CD4-positive, alpha-beta T cell treated with Interleukin-15 for 1 hour (primary cell): ENCODE measurements around the gene CHIA.
"Not testable (repeated sequence)": the region's sequence is repeated elsewhere in the genome, so short reads cannot be mapped to it uniquely, and the experiment has no call there.

Experiments
- DNase-seq: peaks from one replicate; pipeline ENCODE4 v3.0.0-alpha.2; 2020

Gene CHIA

DNA sequence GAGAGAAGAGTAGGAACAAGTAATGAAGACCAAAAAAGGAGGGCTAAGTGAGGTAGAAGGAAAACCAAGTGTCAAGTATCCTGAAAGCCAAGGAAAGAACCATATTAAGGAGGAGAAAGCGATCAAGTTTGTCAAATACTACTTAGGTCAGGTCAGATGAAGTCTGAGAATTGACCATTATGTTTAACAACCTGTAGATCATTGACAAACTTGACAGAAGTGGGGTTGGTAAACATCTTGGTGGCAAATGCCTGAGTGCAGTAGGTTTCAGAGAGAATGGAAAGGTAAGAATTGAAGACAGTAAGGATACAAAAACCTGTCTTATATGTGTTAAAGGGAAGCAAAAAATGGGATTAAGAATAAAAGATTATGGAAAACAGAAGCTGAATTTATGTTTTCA lies 3.7 kb upstream of the CHIA start:
- DNase-seq, result no peak

DNA sequence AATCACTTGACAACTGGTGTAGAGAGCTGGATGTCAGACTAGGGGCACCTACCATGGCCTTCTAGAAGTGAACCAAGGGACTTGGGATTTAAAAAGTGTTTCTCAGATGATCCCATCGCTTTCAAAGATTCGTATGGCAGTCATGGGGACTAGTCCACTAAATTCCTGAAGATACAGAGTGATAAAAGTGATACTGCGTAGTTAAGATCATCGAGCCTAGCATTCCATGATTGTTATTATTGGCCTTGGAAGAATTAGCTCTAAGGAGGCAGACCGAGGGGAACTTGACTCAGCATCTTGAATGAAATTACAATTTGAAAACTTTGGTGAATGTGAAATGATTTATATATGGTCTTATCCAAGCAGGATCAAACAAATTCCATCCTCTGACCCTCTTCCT lies 1.3 kb upstream of the CHIA start:
- DNase-seq, result no peak

- DNase-seq, result no peak
Measured at GRCh38 chr1:111290104-111290503, 547 bp upstream of the CHIA start.

DNA sequence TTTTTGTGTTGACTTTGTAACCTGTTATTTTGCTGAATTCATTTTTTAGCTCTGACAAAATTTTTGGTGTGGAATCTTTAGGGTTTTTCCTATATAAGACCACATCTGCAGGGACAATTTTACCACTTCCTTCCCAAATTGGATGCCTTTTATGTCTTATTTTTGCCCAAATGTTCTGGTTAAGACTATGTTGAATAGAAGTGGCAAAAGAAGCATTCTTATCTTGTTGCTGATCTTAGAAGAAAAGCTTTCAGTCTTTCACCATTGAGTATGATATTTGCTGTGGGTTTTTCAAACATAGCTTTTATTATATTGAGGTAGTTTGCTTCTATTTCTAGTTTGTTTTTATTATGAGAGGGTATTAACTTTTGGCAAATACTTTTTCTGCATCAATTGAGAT lies 3.7 kb downstream of the CHIA start:
- DNase-seq, result no peak

GRCh38 chr1:111302374-111302773 lies 11.7 kb downstream of the CHIA start:
- DNase-seq, result no peak

DNA sequence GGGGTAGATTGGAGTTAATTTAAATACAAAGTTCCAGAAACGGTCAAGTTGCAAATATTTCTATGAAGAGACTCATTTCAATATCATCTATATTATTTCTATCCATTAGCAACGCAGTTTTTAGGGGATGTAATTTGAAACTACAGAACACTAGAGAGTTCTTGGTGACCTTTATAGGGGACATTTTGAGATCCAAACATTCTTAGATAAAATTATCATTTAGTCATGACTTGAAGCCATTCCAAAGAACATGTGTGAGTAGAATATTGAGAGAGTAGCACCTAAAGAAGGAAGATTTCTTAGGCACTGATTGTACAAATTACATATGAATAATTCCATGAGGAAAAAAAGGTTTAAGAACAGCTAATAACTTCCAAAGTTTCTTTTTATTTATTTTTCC lies 19.0 kb downstream of the CHIA start:
- DNase-seq, result no peak

DNA sequence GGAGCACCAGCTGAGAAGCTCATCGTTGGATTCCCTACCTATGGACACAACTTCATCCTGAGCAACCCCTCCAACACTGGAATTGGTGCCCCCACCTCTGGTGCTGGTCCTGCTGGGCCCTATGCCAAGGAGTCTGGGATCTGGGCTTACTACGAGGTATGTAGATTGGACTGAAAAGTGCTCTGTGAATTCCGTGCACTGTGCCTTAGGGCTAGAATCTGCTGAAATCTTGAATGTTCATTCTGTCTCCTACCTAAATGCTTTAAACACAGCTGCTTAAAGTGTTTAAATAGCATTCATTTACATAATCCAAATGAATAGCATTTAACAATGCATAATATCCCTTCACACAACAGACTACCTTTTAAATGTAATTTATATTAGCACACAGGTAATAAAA lies 27.9 kb downstream of the CHIA start:
- no peak for DNase-seq

DNA sequence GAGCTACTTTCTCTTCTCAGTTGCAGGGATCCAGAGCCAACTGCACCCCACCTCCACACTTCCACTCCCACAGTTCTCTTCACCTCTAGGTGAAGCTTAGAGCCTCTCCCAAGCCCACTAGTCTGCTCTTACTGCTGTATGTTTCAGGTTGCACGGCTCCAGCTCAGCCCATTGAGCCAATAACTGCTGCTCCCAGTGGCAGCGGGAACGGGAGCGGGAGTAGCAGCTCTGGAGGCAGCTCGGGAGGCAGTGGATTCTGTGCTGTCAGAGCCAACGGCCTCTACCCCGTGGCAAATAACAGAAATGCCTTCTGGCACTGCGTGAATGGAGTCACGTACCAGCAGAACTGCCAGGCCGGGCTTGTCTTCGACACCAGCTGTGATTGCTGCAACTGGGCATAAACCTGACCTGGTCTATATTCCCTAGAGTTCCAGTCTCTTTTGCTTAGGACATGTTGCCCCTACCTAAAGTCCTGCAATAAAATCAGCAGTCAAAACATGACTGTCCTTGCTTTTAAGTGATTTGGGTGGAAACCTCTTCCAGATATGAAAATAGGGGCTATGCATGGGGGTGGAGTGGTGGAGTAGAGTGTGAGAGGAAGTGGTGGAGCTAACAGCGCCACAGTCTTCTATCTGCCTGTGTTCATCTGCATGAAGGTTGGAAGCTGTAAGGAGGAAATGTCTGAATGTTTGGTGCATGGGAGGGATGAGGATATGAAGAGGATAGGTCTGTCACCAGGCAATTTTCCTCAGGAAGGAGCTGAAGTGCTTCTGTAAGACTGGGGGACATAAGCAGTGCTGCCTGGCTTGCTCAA lies 29.6 kb downstream of the CHIA start:
- DNase-seq, result no peak

DNA sequence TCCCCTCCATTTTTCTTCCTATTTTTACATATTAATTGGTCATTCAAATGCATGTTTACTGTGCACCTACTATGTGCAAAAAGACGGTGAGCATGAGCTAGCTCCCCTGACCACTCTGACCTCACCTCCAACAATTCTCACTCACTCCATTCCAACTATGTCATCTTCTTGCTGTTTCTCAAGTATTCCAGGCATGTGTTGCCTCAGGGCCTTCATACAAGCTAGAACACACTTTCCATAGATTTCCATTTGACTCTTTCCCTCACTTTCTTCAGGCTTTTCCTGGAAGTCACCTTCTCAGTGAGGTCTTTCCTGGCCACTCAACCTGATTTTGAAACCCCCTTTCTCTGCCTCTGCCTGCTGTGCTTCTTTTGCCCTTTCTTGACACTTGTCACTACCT lies 32.6 kb downstream of the CHIA start:
- DNase-seq, result no peak

GRCh38 chr1:111332190-111332589 lies 41.5 kb downstream of the CHIA start:
- DNase-seq, result no peak

GRCh38 chr1:111334169-111334568 lies 43.5 kb downstream of the CHIA start:
- peak; percentile 65 for DNase-seq

DNA sequence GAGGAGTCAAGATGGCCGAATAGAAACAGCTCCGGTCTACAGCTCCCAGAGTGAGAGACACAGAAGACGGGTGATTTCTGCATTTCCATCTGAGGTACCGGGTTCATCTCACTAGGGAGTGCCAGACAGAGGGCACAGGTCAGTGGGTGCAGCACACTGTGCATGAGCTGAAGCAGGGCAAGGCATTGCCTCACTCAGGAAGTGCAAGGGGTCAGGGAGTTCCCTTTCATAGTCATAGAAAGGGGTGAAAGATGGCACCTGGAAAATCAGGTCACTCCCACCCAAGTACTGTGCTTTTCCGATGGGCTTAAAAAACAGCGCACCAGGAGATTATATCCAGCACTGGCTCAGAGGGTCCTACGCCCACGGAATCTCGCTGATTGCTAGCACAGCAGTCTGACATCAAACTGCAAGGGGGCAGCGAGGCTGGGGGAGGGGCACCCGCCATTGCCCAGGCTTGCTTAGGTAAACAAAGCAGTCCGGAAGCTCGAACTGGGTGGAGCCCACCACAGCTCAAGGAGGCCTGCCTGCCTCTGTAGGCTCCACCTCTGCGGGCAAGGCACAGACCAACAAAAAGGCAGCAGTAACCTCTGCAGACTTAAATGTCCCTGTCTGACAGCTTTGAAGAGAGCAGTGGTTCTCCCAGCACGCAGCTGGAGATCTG lies 44.7 kb downstream of the CHIA start:
- not testable (repeated sequence) for DNase-seq

DNA sequence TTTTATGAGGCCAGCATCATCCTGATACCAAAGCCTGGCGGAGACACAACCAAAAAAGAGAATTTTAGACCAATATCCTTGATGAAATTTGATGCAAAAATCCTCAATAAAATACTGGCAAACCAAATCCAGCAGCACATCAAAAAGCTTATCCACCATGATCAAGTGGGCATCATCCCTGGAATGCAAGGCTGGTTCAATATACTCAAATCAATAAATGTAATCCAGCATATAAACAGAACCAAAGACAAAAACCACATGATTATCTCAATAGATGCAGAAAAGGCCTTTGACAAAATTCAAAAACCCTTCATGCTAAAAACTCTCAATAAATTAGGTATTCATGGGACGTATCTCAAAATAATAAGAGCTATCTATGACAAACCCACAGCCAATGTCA lies 48.2 kb downstream of the CHIA start:
- not testable (repeated sequence) for DNase-seq

GRCh38 chr1:111346089-111346885 lies 55.6 kb downstream of the CHIA start:
- peak; percentile 95 for DNase-seq

- no peak for DNase-seq
Measured at GRCh38 chr1:111347026-111347425, 56.4 kb downstream of the CHIA start.

- DNase-seq, result no peak
Measured at GRCh38 chr1:111351700-111352099, 61.0 kb downstream of the CHIA start.

DNA sequence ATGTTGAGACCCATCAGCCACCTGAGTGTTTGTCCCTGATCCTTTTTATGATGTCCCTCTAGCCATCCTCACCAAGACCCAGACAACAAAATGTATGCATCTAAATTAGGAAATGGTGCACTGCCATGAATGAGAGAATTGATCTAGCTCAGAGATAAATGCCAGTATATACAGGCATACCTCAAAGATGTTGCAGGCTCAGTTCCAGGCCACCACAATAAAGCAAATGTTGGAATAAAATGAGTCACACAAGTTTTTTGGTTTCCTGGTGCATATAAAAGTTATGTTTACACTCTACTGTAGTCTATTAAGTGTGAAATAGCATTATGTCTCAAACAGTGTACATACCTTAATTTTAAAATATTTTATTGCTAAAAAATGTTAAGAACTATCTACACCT lies 63.9 kb downstream of the CHIA start:
- no peak for DNase-seq

- no peak for DNase-seq
Measured at GRCh38 chr1:111358964-111359363, 68.3 kb downstream of the CHIA start.

- no peak for DNase-seq
Measured at GRCh38 chr1:111359376-111359775, 68.7 kb downstream of the CHIA start.

DNA sequence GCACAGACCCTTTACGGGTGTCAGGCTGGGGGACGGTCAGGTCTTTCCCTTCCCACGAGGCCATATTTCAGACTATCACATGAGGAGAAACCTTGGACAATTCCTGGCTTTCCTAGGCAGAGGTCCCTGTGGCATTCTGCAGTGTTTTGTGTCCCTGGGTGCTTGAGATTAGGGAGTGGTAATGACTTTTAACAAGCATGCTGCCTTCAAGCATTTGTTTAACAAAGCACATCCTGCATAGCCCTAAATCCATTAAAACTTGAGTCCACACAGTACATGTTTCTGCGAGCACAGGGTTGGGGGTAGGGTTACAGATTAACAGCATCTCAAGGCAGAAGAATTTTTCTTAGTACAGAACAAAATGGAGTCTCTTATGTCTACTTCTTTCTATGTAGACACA lies 69.6 kb downstream of the CHIA start:
- not testable (repeated sequence) for DNase-seq

DNA sequence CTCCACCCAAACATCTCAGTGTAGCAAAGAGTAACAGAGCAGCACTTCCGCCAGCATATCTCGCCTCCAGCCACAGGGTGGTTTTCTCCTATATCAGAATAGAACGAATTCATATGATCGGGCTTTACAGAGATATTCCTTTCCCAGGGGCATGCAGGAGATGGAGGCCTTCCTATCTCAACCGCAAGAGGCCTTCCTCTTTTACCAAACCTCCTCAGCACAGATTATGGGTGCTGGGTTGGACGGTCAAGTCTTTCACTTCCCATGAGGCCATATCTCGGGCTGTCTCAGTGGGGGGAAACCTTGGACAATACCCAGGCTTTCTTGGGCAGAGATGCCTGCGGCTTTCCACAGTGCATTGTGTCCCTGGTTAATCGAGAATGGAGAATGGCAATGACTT lies 71.1 kb downstream of the CHIA start:
- DNase-seq, result no peak

DNA sequence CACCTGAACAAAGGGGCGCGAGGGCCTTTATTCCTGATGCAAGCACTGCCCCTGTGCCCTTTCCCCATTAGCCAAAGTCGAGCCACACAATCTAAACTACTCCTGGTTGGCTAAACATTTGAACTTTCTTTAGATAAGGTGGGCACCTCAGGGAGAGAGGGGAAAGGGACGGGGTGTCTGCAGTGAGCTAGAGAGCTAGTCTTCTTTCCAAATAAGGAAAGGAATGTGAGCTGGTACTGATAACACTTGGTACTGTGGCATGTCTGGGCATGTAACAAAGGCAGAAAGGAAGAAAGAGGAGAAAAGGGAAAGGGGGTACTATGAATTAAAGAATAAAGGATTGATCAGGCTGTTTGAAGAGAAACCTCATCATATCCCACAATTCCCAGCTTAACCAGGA lies 74.0 kb downstream of the CHIA start:
- DNase-seq, result no peak

GRCh38 chr1:111366256-111366655 lies 75.6 kb downstream of the CHIA start:
- no peak for DNase-seq

DNA sequence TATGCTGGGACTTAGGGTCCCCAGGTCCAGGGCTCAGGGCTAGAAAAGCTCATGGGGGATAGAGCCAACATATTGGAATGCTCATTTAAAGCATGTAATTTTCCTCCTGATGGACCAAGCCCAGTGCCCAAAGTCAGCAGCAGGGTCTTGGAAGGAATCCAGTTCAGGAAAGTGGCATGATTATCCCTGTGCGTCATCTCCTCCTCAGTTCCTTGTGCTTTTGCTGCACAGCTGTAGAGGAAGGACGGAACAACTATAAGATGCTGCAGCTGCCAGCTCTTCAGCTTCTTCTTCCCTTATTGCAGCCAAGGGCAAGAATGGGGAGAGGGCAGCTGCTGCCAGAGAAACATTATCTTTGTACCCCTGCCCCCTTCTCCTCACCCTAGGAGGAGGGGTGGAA lies 78.5 kb downstream of the CHIA start:
- DNase-seq, result no peak
